ENCODE measurements around the gene ZDHHC14.

ZDHHC14 gene

GRCh38 chr6:157663261-157663660, 282.3 kb downstream of the ZDHHC14 start:
- DNase-seq (ENCODE audit: low read depth, low spot score) = no peak

DNA sequence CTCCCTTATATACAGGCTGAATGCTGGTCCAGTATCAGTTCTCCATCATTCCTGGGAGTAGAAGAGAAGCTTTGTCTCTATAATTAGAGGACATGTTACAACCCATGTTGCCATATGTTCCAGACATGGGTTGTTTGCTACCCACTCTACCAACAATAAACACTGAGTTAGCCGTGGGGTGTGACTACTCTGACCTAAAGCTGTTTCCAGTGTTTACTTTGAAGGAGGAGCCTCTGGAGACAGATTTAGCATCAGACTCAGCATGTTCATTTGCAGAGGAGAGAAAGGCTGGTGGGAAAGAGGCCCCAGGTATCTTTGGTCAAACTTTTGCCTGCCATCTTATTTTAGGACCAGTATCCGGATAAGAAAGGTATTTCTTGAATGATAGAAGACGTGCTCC, 284.2 kb downstream of the ZDHHC14 start:
- no peak for DNase-seq (ENCODE audit: low read depth, low spot score)

GRCh38 chr6:157666729-157667128, 285.7 kb downstream of the ZDHHC14 start:
- no peak for DNase-seq (ENCODE audit: low read depth, low spot score)

DNA sequence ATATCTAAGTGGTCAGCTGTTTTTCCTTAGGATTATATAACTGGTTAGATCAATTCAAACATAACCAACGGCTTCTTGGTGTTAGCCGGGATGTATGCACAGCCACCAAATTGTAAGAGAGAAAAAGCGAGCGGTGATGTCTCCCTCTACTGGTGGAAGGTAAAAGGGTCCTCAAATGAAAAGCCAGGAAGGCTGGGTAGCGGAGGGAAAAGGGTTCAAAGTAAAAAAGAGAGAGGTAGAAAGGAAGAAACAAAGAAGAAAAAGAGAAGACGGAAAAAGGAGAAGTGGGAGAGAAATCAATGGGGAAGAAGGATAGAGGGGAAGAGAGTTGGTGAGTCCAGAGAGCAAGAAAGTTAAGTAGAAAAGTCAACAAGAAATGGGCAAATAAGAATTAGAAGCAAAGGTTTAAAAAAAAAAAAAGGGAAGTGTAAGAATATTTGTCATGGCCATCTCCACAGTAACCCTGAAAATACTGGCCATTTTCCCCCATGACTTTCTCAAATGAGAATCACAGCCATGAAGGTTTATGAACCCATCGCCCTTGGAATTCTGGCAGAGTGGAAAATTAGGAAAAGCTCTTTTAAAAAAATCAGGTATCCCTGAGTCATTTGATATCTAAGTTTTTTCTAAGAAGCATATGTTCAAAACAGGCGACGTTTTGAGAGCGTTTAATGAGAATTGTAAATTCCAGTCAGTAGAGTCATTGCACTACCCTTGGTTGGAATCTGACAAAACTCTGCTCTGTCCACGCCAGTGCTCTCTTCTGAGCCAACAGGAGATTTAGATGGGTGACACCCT, 286.4 kb downstream of the ZDHHC14 start:
- DNase-seq (ENCODE audit: low read depth, low spot score) = no peak

DNA sequence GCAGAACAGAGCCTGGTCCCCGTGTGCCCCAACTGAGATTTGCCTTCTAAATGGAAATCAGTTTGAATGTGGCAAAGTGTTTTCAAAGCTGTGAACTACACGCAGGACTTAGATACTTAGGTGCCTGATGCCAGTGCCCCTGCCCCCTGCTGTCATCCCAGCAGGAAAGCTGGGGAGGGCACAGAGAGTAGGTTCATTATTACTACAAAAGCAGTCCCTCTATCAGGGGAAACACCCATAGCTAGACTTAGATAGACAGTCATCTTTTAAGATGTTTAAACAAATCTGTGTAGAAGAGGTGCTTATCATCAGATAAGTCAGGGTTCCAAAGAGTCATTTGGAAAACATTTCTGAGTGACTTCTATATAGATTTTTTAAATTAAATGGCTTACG, 287.0 kb downstream of the ZDHHC14 start:
- no peak for DNase-seq (ENCODE audit: low read depth, low spot score)

GRCh38 chr6:157668713-157669112, 287.7 kb downstream of the ZDHHC14 start:
- DNase-seq (ENCODE audit: low read depth, low spot score) = no peak

- DNase-seq (ENCODE audit: low read depth, low spot score) = no peak
Measured at GRCh38 chr6:157669323-157669722, 288.3 kb downstream of the ZDHHC14 start.

DNA sequence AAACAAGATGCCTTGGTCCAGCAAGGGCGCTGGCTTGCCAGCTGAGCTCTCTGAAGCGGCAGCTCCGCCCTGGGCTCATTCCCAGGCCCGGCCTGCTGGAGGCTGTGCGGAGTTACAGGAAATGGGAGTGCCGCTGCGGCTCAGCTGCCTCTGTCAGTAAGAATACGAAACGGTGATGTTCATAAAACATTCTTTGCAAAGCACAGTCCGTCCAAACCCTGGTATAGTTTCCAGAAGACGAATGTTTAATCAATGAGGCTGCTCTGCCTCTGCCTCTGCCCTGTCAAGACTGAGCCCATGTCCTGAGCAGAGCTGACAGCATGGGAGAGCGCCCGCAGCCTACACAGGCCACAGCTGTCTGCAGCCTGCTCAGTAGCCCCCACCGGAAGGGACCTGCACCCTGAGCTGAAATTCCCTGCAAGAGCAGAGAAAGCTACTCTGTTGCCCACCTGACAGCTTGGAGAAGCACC, 288.8 kb downstream of the ZDHHC14 start:
- DNase-seq (ENCODE audit: low read depth, low spot score) = peak; percentile 22

DNA sequence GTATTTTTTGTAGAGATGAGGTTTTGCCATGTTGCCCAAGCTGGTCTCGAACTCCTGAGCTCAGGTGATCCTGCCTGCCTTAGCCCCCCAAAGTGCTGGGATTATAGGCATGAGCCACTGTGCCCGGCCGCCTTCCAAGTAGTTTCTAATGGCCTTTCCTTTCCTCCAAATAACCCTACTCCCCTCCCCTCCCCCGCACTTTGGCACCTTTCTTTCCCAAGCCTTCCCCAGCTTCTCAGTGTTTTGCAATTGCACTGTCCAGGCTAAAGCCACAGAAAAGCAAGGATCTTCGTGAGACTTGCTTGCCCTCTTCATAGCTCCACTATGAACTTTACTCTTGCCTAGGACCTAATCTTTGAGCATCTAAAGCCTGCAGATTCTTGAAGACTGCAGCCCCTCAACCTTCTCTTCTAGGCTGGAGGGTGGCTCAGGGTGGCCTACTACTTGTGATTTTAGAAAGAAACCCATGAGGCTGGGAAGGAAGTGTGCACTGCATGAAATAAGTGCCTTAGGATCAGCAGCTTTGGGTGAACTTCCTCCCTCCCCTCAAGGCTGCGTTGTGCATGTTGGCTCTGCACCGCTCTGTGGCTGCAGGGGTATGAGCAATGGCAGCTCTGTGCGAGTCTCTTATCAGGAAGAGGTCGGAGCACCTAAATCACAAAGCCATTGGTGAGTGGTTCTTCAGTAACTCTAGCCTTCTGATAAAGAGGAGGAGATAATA, 289.6 kb downstream of the ZDHHC14 start:
- DNase-seq (ENCODE audit: low read depth, low spot score) = no peak

- no peak for DNase-seq (ENCODE audit: low read depth, low spot score)
Measured at GRCh38 chr6:157672726-157673412, 291.9 kb downstream of the ZDHHC14 start.

GRCh38 chr6:157673596-157673995, 292.6 kb downstream of the ZDHHC14 start:
- DNase-seq (ENCODE audit: low read depth, low spot score) = no peak

DNA sequence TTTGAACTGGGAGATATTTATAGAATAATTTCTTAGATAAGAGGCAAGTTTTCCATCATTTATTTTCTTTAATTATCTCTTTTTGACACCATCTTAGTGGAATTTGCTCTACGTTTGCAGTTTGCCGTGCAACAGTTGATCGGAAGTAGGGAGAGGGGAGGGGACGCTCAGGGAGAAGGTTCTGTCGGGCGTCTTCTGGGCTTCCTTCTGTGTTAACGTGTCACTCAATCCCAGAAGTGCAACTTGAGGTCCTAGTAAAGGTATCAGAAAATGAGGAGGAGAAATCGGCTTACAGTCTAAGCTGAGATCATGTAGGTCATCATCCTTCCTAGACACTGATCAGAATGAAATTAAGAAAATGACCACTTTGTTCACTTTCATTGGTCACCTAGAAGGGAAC, 293.1 kb downstream of the ZDHHC14 start:
- no peak for DNase-seq (ENCODE audit: low read depth, low spot score)

- DNase-seq (ENCODE audit: low read depth, low spot score) = no peak
Measured at GRCh38 chr6:157675831-157676230, 294.8 kb downstream of the ZDHHC14 start.

GRCh38 chr6:157676241-157676640, 295.3 kb downstream of the ZDHHC14 start:
- no peak for DNase-seq (ENCODE audit: low read depth, low spot score)

- no peak for DNase-seq (ENCODE audit: low read depth, low spot score)
Measured at GRCh38 chr6:157677235-157677634, 296.2 kb downstream of the ZDHHC14 start.

GRCh38 chr6:157679605-157680580, 298.9 kb downstream of the ZDHHC14 start:
- DNase-seq (ENCODE audit: low read depth, low spot score) = no peak

DNA sequence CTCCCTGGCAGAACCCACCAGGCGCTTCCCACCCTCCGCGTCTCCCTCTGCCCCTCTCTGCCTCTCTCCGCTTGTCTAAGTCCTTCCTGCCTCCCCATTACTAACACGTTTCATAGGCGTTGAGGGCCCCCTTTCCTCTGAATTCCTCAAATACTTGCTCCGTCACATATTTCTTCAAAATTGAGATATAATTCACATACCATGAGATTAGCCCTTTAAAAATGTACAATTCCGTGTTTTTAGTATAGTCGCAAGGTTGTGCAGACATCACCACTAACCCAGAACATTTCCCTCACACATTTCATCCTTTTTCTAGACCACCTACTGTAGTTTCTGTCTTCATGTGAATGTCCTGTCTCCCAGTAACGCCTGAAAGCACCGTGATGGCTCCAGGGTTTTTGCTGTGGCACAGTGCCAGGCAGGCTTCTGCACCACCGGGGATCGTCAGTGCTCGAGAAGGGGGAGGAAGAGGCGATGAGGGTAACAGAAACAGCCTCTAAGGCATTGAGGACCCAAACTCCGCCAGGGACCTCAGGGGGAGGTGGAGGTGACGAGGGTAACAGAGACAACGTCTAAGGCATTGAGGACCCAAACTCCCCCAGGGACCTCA, 300.2 kb downstream of the ZDHHC14 start:
- no peak for DNase-seq (ENCODE audit: low read depth, low spot score)

DNA sequence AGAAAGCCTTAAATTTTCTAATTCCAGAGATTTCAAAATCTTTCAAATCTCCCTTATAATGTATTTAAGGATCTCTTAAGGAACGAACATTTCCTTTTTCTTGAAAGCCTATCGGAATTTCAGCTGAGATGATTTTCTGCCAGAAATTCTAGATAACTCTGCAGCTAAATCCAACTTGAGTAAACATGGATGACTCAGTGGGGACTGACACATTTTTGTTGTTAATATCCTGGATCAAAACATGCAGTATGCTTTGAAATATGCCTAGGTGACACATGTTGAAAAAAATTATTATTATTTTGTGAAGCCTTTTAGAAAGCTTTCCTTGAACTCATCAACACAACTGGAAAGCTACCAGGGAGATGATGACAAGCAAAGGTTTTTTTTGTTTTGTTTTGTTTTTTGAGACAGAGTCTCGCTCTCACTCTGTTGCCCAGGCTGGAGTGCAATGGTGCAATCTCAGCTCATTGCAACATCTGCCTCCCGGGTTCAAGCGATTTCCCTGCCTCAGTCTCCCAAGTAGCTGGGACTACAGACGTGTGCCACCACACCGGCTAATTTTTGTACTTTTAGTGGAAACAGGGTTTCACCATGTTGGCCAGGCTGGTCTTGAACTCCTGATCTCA, 302.0 kb downstream of the ZDHHC14 start:
- DNase-seq (ENCODE audit: low read depth, low spot score) = no peak

- DNase-seq (ENCODE audit: low read depth, low spot score) = no peak
Measured at GRCh38 chr6:157683707-157684106, 302.7 kb downstream of the ZDHHC14 start.

DNA sequence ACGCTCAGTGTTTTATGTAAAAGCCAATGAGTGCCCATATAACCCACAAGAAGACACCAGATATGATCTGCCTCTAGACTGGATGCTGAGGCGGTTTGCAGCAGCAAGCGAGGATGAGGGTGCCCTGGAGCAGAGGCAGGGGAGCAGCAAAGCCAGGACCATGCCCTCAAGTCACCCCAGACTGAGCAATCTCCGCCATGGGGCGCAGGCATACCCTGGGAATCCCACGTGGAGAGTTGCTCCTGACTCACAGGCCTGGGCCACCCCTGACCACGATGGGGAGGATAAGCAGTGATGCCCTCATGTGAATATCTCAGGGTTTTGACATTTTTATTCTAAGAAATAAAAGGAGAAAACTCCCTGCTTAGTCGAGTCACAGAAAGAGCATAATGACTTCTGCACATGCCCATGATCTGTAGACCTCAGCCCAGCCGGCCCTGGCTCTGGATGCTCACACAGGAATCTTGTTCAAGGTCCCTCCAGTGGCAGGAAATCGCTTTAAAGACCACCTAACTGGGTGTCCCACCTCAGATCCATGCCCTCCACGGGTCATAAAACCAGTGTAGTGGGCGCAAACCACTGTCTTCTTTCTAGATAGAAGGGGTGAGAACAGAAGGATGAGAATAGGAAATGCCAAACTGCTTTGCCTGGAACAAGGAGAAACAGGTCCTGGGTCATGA, 303.8 kb downstream of the ZDHHC14 start:
- no peak for DNase-seq (ENCODE audit: low read depth, low spot score)

All from brain pericyte (primary cell).